HG03469 (cell line): ENCODE results near the gene MARVELD1.

Experiments
- ATAC-seq: cut with Tn5 transposase; IDR thresholded peaks from one replicate; pipeline ENCODE4 v1.9.1; 2021; ENCODE audit warnings: mild to moderate bottlenecking, moderate library complexity, moderate number of reproducible peaks; ENCODE audit not compliant: unreplicated experiment

MARVELD1 gene

DNA sequence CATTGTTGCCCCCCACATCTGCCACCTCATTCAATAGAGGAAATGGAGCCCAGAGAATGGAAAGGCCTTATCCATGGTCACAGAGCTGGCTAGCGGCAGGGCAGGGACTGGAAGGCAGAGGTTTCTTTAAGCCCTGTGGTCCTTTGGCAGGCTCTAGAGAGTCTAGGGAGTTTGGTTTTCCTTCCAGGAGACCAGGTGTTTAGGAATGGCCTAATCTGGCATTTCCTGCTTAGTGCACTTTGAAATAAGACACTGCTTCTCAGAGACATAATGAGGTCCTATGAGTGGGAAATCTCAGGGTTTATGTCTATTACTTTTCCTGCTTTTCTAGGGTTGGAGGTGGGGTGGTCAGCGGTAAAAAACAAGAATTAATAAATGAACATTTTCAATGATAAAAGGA is 6.1 kb downstream of the MARVELD1 start:
- ATAC-seq = no peak

DNA sequence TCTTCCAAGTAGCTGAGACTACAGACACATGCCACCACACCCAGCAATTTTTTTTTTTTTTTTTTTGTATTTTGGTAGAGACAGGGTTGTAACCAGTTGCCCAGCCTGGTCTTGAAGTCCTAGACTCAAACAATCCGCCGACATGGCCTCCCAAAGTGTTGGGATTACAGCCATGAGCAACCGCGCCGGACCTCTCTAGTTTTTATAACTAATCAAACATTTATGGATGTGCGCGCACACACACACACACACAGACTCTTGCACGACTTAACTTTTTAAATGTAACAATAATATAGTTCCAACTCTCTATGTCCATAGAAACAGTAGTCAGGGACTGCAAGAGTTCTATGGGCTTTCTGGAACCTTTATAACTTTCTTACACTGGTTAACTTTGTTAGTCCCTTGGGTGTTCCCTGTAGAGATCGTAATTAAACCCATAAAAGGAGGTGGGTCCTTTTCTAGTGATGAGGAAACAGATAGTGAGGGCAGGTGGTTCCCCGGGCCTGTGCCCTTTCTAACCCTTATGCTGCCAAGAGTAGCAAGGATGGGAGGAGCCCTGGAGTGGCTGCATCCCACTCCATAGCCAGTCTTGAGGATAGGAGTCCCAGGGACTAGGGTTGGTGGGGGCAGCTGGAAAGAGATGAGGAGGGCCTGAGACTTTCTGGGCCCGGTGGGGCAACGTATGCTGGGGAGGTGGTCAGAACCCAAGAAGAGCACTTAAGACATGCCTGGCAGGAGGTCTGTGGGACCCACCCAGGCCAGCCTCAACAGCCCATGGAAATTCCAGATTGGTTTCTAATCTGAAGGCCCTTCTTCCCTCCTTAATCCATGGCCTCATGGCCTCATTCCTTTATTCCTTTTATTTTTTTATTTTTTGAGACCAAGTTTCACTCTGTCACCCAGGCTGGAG is 8.6 kb downstream of the MARVELD1 start:
- no peak for ATAC-seq

DNA sequence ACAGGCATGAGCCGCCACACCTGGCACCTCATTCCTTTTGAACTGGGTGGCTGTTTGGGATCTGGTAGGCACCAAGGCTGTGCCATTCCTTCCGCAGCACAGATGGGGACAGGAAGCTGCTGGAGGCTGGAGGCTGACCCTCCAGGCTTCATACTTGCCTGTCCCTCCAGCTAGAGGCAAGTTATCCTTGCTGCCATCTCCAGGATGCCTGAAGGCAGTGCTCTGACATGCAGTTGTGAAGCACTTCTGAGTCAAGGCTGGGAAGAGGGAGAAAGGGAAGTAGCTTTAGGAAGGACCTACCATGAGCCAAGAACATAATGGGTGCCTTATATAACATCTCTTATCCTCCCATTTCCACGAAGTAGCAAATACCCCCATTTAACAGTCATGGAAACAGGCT is 9.5 kb downstream of the MARVELD1 start:
- no peak for ATAC-seq

DNA sequence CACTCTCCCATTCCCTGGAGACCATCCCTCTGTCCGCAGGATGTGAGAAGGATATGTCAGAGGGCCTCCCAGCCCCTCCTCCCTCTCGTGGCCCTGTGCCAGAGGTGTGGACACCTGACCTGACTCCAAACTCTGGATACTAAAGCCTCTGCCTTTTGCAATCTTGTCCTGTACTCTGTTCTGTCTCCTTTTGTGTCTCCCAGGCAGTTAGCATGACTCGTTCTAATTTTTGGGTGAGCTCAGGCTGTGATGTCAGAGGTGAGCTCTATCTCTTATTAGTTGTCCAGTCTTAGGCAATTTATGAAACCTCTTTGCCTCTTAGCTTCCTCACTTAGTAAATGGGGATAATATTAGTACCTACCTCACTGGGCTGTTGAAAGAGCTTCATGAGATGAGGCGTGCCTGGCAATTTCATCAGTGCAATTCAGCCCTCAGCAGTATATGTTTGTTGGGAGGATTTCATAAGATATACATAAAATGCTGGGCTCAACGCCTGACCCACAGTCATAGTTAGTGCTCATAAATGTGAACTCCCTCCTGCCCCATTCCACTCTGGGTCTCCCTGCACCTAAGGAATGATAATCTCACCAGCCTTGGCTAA is 10.9 kb downstream of the MARVELD1 start:
- no peak for ATAC-seq

DNA sequence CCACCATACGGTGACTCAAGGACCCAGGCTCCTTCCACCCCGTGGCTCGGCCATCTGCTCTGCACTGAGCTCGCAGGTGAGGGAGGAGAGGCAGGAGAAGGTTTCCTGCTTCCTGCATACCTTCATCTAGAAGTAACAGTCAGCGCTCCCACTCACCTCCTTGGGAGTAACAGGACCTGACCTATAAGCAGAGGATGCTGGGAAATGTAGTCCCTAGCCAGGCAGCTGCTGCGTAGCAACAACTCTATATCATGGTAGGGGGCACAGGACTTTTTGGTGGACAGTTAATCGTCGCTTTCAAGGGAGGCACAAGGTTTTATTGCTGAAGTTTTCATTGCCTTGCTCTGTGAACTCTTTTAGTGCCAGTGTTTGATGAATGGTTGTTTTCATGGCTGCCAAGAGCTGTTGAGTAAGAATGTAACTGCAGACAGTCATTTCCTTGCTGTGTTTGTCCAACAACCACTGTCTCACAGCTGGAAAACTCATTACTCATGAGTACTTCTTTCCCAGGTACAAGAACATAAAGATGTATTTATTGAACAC is 13.2 kb downstream of the MARVELD1 start:
- ATAC-seq = no peak

DNA sequence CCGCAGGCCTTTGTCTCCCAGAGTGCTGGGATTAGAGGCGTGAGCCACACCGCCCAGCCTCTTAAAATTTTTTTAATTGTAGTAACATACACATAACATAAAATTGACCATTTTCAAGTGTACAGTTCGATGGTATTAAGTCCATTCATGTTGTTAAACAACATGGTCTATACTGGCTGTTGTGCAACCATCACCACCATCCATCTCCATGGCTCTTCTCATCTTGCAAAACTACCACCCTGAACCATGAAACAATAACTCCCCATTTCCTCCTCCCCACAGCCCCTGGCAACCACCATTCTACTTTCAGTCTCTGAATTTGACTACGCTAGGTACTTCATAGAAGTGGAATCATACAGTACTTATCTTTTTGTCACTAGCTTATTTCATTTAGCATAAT is 15.5 kb downstream of the MARVELD1 start:
- ATAC-seq = no peak

DNA sequence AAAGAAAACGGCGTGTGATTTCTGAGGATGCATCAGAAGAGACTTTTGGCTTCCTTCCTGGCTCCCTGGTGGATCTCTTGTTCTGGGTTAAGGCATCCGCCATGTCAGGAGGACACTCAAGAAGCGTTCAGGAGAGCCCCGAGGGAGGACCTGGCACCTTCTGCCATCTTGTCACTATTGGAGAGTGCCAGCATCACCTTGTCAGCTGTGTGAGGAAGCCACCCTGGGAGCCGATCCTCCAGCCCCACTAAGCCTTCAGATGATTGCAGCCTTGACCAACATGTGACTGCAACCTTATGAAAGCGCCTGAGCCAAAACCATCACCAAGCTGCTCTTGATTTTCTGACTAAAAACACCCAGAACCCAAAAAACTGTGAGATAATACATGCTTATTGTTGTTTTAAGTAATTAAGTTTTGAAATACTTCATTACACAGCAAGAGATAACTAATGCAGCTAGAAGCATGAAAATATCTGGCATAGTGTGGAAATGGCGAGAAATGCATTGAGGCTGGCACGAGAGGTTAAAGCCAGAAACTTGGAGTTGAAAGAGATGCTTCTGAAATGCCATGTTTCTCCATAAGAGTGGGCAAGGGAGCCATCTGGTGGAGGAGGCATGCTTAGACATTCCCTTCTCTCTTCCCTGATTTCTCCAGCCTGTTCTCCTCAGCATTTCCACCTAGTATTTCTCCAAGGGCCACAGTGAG is 18.0 kb downstream of the MARVELD1 start:
- ATAC-seq = no peak

DNA sequence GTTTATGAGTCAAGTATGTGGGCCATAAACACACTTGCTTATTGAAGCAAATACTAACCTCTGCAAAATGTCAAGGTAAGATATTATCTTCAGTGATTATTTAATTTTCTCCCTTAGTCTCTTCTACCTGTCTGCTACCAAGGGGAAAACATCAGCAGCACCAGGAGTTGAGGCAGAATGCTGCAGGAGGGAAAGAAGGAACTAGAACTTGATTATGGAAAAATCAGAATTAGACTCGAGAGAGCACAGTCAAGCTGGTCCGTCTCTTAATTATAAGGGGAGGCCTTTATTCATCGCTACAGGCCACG is 18.5 kb downstream of the MARVELD1 start:
- no peak for ATAC-seq

DNA sequence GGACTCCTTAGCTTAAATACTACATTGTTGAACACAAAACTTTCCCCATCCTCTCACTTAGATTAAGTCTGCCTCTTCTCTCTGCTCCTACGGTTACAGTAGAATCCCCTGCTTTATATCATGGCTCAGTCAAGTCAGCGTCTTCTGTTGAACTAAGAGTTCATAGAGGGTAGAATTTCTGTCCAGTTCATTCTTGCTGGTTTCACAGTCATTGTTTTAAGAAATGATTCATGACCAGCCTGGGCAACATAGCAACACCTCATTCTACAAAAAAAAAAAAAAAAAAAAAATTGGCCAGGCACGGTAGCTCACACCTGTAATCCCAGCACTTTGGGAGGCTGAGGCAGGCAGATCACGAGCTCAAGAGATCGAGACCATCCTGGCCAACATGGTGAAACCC is 19.7 kb downstream of the MARVELD1 start:
- no peak for ATAC-seq

DNA sequence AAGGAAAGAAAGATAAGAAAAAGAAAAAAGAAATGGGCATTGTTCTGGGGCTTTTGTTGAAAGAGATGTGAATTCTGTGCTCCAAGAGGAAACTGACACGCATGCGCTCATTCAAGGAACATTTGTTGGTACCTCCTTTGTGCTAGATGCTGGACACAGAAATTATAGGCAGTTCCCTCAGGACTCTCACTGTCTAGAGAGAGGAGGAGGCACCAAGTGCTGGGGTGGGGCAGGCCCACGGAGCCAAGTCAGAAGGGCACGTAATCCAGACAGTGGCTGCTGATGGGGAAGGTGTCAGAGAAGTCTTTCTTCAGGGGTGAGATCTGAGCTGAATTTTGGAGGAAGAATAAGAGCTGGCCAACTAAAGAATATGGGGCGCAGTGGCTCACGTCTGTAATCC is 20.5 kb downstream of the MARVELD1 start:
- no peak for ATAC-seq

DNA sequence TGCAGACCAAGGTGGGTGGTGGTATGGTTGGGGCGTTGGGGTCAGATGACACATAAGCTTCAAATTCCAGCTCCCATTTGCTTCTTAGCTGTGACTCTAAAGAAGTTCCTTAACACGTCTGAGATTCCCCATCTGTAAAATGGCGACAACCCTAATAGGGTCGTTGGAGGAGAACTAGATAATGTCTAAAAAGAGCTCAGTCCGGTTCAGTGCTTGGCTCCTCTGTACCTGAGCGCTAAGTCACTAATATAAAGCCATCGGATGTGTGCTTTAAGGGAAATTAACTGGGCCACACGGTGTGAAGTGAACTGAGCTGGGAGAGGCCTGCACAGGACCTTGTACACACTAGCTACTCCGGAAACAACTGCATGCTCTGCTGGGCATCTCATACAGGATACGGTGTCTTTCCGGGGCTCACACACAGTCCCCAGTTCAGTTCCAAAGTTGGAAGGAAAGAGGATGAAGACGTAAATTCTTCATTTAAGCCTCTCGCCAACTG is 22.9 kb downstream of the MARVELD1 start:
- ATAC-seq = no peak

DNA sequence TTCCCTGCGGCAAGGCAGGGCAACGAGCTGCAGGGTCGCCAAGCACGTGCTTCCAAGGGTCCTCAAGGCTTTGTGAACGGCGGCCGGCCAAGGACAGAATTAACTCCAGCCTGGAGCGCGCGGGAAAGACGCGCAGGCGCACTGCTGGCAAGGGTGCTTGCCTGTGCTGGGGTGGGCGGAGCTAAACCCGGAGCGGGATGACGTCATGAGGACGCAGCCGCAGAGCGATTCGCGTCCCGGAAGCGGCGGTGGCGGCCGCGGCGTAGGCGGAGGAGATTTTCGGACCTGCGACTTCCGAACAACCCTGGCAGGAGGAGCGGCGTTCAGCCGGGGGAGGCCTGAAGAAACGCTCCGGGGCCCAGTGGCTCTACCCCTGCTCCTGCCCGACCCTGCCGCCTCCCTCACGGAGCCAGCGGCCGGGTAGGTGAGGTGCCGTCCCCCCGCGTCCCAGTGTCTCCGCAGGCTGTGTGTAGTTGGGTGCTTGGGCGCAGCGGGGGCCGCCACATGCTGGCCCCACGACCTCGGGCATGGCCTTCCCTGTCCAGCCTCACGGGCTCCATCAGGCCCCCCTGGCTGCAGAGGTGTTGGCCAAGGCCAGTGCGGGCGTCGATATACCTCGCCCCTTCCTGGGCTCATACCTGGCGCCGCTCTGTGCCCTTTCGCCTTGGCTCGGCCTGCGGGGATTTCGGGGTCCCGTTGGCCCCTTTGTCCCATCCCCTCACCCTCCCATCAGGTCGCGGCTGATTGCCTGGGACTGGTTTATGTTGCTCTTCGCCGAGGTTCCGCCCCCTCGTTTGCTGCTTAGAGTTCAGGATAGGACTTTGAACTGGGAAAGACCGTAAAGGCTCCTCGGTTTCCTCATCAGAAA is 23.6 kb downstream of the MARVELD1 start, which contains the start of gene ZFYVE27:
Gene ZFYVE27, plus strand, starts transcription at position 227 of the 868 bp plus-strand sequence. CDS start 1,350 bp downstream, outside the sequence.
- peak; percentile 67 for ATAC-seq

DNA sequence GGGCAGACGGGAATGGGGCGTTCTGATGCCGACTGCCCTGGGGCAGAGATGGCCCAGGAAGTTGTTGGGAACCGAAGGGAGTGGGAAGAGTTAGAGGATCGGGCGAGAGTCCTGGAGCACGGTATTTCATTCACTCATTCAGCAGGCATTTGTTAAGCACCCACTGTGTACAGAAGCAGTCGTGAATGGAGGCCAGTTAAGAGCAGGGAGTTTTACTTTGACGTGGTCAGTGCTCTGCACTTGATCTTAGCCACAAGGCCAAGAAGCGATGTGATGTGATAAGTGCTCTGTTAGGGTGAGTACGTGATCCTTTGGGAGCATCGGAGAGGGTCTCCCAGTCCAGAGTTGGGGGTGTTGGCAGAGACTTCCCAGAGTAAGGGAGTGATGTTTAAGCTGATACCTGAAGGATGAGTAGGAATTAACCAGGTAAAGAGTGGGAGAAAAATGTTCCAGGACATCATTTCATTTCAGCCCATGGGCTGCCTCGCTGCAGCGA is 24.3 kb downstream of the MARVELD1 start:
- no peak for ATAC-seq

DNA sequence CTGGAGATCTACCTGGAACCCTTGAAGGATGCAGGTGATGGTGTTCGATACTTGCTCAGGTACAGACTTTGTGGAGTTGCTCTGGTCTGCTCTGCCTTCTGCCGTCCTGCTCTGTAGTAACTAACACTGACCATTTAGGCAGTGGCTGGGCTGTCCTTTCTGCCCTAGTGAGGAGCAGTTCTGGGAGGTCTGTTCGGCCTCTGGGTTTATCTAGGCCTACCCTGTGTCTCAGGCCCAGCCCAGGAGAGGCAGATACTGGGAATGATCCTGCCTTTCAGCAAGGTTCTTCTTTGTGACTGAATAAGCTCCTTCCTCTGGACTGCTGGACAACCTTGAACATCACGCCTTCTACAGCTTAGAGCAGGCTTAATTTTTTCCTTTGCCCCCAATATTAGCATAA is 25.1 kb downstream of the MARVELD1 start:
- ATAC-seq = no peak

DNA sequence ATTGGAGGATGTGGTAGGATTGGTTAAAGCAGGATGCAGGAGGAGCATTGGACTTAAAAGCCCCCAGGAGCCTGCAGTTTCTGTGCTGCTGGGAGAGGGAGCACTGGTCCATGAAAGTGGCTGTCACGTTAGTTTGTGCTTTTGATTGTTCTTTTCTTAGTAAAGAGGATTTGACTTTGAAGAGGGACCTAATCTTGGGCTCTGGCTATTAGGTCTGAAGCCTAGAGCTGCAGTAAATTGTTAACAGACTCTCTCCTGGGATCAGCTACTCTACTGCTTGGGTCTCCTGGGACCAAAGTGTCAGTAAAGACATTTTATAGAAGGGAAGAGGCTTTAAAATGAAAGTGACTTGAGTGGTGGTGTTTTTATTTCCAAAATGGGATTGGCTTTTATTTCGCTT is 27.1 kb downstream of the MARVELD1 start:
- no peak for ATAC-seq

DNA sequence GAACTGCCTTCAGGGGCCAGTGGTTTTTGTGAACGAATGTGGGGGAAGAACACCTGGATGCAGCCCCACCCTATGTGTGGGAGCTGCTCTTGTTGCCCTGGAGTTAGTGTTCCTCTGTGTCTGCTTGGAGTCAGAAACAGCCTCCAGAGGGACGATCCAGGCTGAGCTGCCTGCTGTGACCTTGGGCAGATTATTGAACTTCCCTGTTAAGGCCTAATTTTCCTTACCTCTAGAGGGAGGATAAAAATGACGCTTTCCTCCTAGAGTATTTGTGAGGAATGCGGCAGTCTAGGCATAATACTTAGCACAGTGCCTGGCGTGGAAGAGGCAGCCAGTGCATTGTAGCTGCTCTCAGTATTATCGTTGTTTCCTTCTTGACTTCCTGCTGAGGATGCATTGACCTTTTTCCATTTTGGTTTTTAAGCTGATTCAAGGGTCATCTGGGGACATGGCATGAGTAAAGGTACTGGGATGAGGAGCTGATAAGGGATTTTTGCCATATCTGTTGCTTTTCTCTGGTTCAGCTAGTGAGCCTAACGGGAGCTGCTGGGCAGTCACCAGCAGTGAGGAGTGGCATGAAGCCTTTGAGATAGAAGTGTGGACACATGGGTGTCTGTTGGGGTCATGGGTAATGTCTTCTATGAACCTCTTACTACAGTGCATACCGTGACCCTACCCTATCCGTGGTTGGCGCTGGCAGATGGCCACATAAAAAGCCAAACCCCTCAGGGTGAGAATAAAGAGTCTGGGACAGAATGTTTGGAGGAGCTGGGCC is 29.8 kb downstream of the MARVELD1 start:
- ATAC-seq = no peak

DNA sequence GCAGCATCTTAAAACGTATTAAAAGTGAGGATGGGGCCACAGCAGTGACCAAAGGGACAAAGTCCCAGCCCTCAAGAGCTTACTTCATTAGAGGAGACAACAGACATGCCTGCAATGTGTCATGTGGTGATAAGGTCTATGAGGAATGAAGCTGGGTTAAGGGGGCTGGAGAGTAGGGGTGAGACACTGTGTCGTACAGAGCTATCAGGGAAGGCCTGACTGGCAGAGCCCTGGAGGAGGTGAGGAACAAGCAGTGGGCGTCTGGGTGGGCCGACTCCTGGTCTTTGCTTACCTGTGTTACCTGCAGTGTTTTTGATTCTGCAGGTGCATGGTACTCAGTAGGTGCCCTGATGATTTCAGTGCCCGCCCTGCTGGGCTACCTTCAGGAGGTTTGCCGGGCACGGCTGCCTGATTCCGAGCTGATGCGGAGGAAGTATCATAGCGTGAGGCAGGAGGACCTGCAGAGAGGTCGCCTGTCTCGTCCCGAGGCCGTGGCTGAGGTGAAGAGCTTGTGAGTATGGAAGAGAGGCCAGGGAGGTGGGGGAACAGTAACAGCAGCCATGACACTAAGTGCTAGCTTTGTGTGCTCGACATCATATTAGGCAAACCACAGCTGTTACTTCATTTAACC is 31.0 kb downstream of the MARVELD1 start:
- ATAC-seq = no peak

DNA sequence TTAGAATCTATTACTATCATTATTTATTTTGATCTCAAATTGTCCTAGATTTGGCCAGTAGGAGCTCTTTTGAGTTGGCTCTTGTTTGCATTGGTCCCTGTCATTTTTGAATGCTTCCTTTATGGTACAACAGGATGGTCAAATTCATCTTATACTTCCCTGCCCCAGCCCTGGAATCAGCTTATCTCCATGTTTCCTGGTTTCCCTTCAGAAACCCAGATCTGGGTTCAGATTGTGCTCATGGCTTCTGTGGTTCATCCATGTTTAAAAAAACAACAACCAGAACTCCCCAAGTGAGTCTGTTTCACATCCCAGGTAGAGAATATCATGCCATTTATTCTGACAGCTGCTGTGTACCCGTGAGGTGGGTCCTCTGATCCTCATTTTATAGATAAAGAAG is 34.0 kb downstream of the MARVELD1 start:
- no peak for ATAC-seq

DNA sequence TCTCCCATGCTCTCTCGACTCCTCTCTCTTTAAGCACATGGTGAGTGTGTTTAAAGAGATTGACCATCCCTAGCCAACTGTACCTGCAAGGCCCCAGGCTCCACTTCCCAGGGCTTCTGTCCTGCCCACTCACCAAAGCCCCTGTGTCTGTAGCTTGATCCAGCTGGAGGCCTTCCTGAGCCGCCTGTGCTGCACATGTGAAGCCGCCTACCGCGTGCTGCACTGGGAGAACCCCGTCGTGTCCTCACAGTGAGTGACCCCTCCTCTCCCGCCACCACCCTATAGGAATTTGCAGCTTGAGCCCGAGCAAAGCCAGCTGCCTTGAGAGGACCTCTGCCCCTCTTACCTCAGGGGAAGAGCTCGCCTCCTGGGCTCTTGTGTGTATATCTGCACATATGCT is 34.6 kb downstream of the MARVELD1 start:
- no peak for ATAC-seq
